ENCODE measurements around the gene ZNF362.

The ZNF362 gene

GRCh38 chr1:33346533-33346926 is 90.2 kb downstream of the ZNF362 start:
- Histone ChIP-seq H3K36me3 (peaks cover 0 to 15% (median 10%) of the 10 kb centered on the region in 3 donors), H3K27me3 (no peaks in the 10 kb centered on the region), H3K4me1 (peaks cover 5 to 69% (median 53%) of the 10 kb centered on the region in 4 donors), H3K27ac (peak overlapping the region; percentile 95 to 98), H3K9me3 (no peaks in the 10 kb centered on the region), H3K4me3 (peak overlapping the region; percentile 67 to 96)
- intact Hi-C loops (cut with DNase I; ENCODE audit: low total_unique reads), result no loop called here
- no peak for DNase-seq
- no peak for TF ChIP-seq CTCF (IDR thresholded peaks at IDR 0.05)

DNA sequence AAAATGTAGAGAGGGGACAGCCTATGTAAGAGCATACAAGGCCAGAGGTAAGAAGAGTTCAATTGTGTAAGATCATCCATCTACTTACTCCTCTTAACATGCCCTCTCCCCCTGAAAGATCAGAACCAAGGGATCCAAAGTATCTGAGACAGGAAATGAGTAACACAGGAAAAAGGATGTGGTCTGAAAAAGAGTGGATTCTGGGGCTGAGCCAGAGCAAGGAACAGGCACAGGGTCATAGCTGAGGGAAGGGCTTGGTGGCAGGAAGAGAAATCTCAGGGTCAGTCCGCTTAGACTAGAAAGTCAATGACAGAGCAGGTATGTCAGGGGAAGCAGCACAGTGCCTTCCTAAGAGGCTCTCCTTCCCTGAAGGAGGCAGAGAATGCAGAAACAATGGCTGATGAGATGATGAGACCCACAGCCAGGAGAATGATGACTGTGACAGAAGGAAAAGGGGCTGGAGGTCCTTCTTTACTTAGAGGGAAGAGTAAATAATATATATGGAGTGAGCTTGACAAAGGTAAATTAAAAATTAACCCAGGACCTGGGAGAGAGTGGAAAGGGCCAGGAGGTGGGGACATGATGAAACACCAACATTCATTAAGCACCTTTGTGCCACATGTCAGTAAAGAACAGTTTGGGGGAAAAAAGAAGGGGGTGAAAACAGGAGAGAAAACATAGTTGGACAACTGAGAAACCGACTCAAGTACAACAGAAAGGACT is 90.8 kb downstream of the ZNF362 start:
- Histone ChIP-seq H3K4me1 (peaks cover 5 to 64% (median 47%) of the 10 kb centered on the region in 4 donors), H3K27me3 (no peaks in the 10 kb centered on the region), H3K36me3 (peaks cover 0 to 15% (median 10%) of the 10 kb centered on the region in 3 donors), H3K9me3 (no peaks in the 10 kb centered on the region), H3K4me3 (peak overlapping the region; percentile 67 to 96), H3K27ac (peak overlapping the region; percentile 95 to 98)
- intact Hi-C loops (cut with DNase I; ENCODE audit: low total_unique reads), result no loop called here
- TF ChIP-seq CTCF (IDR thresholded peaks at IDR 0.05), result no peak
- DNase-seq, result peak; percentile 82 to 85

- Histone ChIP-seq H3K4me1 (peaks cover 2 to 58% (median 42%) of the 10 kb centered on the region in 4 donors), H3K9me3 (no peaks in the 10 kb centered on the region), H3K4me3 (peak overlapping the region; percentile 67 to 96), H3K27me3 (no peaks in the 10 kb centered on the region), H3K36me3 (peaks cover 0 to 13% (median 7%) of the 10 kb centered on the region in 3 donors), H3K27ac (peak overlapping the region; percentile 95 to 98)
- intact Hi-C loops (cut with DNase I; ENCODE audit: low total_unique reads), result no loop called here
- DNase-seq, result peak in 1 of 2 donors; percentile 72
- TF ChIP-seq CTCF (IDR thresholded peaks at IDR 0.05), result no peak
Measured at GRCh38 chr1:33347650-33347992, 91.3 kb downstream of the ZNF362 start.

GRCh38 chr1:33348194-33348593 is 91.9 kb downstream of the ZNF362 start:
- peak overlapping the region; percentile 95 to 98 for H3K27ac ChIP-seq

DNA sequence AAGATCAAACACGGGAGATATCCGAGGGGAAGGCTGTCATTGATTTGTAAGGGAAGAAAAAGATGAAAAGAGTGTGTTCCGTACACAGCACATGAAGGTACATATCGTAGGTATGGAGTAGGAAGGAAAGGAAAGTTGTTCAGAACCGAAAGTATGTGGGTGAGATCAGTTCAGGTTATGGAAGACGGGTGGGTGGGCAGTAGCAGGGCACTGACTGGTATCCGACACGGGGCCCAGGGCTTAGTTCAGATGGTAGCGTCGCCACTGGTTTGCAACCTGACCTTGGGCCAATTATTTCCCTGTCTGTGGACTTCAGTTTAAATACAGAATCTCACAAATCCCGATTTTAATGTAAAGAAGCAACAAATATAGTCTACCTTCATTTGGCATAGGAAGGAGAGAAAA is 92.4 kb downstream of the ZNF362 start:
- no peaks in the 10 kb centered on the region for H3K9me3 ChIP-seq
- no peaks in the 10 kb centered on the region for H3K27me3 ChIP-seq
- H3K4me3 ChIP-seq, result peak overlapping the region; percentile 67 to 96
- H3K27ac ChIP-seq, result peak overlapping the region; percentile 95 to 98
- no peak for TF ChIP-seq CTCF (IDR thresholded peaks at IDR 0.05)
- H3K4me1 ChIP-seq, result peaks cover 0 to 48% (median 33%) of the 10 kb centered on the region in 4 donors
- intact Hi-C loops (cut with DNase I; ENCODE audit: low total_unique reads), result no loop called here
- no peak for DNase-seq
- peaks cover 0 to 8% (median 4%) of the 10 kb centered on the region in 3 donors for H3K36me3 ChIP-seq

More at GRCh38 chr1:33348194-33348593, 91.9 kb downstream of the ZNF362 start:
- Histone ChIP-seq H3K4me1 (peaks cover 0 to 53% (median 37%) of the 10 kb centered on the region in 4 donors), H3K9me3 (no peaks in the 10 kb centered on the region), H3K27me3 (no peaks in the 10 kb centered on the region), H3K36me3 (peaks cover 0 to 8% (median 4%) of the 10 kb centered on the region in 3 donors), H3K4me3 (peak overlapping the region; percentile 67 to 96)
- no peak for TF ChIP-seq CTCF (IDR thresholded peaks at IDR 0.05)
- no peak for DNase-seq
- intact Hi-C loops (cut with DNase I; ENCODE audit: low total_unique reads), result no loop called here

All from tibial artery (tissue), 4 donors.